GM12865 (cell line): ENCODE data around the gene RBM43.

Source experiments
- DNase-seq: peaks from one replicate; pipeline ENCODE4 v3.0.0; 2010; ENCODE audit warnings: low read depth
- H3K4me3 ChIP-seq: 2 replicates; pipeline ENCODE4 v1.5.1; 2011; ENCODE audit warnings: mild to moderate bottlenecking, low read depth, low read length, control low read depth
- CTCF ChIP-seq: IDR thresholded peaks from 2 replicates; pipeline ENCODE4 v1.5.1; 2011; ENCODE audit warnings: low read length, control low read depth, low read depth, inconsistent platforms; ENCODE audit not compliant: insufficient read depth; ENCODE audit errors: missing control alignments

The RBM43 gene

GRCh38 chr2:151282401-151282800 lies 20.7 kb upstream of the RBM43 start:
- TF ChIP-seq CTCF, result no peak
- no peak for DNase-seq
- no peak overlapping the region for H3K4me3 ChIP-seq

- DNase-seq, result no peak
- no peak overlapping the region for H3K4me3 ChIP-seq
- no peak for TF ChIP-seq CTCF
Measured at GRCh38 chr2:151280271-151280670, 18.6 kb upstream of the RBM43 start.

GRCh38 chr2:151278487-151278886 lies 16.8 kb upstream of the RBM43 start:
- no peak overlapping the region for H3K4me3 ChIP-seq
- no peak for TF ChIP-seq CTCF
- no peak for DNase-seq

GRCh38 chr2:151277067-151277466 lies 15.4 kb upstream of the RBM43 start:
- TF ChIP-seq CTCF, result no peak

GRCh38 chr2:151275291-151275690 lies 13.6 kb upstream of the RBM43 start:
- TF ChIP-seq CTCF, result no peak
- no peak for DNase-seq
- no peak overlapping the region for H3K4me3 ChIP-seq

More at GRCh38 chr2:151277067-151277466, 15.4 kb upstream of the RBM43 start:
- no peak for DNase-seq
- H3K4me3 ChIP-seq, result no peak overlapping the region

- no peak for TF ChIP-seq CTCF
- H3K4me3 ChIP-seq, result no peak overlapping the region
Measured at GRCh38 chr2:151271824-151272223, 10.2 kb upstream of the RBM43 start.

GRCh38 chr2:151269798-151270568 lies 8.3 kb upstream of the RBM43 start:
- TF ChIP-seq CTCF, result no peak
- H3K4me3 ChIP-seq, result no peak overlapping the region
- DNase-seq, result no peak

More at GRCh38 chr2:151271824-151272223, 10.2 kb upstream of the RBM43 start:
- no peak for DNase-seq
